ENCODE measurements around the gene PRPF31. TPM values are rescaled to one million over a fixed set of nuclear protein-coding genes. Genes with fewer than 3 reads are reported as not detected.
A peak's percentile ranks its signal among the peaks of the same experiment; 100 is the strongest.

Gene PRPF31
- total RNA-seq, 2 experiments from 2014 or later: 81.1 to 85.2 TPM

DNA sequence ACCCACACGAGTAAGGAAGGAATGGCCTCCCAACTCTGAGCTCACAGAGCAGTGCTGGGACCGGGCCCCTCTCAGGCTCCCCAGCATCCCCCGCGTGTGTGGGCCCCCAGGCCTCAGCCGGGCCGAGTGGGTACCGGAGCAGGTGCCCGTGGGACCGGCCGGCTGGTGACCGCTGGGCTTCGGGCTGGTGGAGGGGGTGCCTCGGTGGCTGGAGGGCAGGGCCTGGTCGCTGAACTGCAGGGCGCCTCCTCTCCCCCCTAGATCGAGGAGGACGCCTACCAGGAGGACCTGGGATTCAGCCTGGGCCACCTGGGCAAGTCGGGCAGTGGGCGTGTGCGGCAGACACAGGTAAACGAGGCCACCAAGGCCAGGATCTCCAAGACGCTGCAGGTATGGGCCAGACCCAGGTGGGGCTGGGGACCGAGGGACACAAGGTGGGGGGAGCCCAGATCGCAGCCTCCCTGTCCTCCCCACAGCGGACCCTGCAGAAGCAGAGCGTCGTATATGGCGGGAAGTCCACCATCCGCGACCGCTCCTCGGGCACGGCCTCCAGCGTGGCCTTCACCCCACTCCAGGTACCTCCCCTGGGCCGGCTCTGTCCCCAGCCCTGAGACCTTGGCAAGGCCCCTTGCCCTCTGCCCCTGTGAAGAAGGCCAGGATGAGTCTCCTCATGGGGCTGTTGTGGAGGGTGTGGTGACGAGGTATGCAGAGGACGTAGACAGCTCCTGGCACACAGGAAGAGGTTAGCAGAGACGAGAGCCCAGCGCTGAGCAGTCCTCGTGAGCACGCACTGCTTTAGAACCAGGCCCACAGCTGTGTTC is 13.5 kb downstream of the PRPF31 start:
- Mint-ChIP-seq H3K27me3 (no peaks in the 10 kb centered on the region), H3K9me3 (no peaks in the 10 kb centered on the region), H3K36me3 (ENCODE audit: low read depth) (peaks cover 25% of the 10 kb centered on the region), H3K4me3 (no peak overlapping the region), H3K4me1 (ENCODE audit: low read depth) (no peaks in the 10 kb centered on the region), H3K27ac (no peak overlapping the region)
- intact Hi-C loops (cut with micrococcal nuclease): no loop called here
- POLR2A ChIA-PET: interaction anchor here (1.1 to 1.3 kb wide), 2 partner anchors 12 to 13 kb away, joined by 3 to 4 read pairs; partner anchors contain the start of genes PRPF31 and TFPT
- TF ChIP-seq, protein P1, sequence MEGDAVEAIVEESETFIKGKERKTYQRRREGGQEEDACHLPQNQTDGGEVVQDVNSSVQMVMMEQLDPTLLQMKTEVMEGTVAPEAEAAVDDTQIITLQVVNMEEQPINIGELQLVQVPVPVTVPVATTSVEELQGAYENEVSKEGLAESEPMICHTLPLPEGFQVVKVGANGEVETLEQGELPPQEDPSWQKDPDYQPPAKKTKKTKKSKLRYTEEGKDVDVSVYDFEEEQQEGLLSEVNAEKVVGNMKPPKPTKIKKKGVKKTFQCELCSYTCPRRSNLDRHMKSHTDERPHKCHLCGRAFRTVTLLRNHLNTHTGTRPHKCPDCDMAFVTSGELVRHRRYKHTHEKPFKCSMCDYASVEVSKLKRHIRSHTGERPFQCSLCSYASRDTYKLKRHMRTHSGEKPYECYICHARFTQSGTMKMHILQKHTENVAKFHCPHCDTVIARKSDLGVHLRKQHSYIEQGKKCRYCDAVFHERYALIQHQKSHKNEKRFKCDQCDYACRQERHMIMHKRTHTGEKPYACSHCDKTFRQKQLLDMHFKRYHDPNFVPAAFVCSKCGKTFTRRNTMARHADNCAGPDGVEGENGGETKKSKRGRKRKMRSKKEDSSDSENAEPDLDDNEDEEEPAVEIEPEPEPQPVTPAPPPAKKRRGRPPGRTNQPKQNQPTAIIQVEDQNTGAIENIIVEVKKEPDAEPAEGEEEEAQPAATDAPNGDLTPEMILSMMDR (IDR thresholded peaks at IDR 0.05): no peak
- ATAC-seq (no peak), DNase-seq (no peak)
- CTCF ChIA-PET: no interaction called here

GRCh38 chr19:54129617-54129996 is 14.1 kb downstream of the PRPF31 start:
- Mint-ChIP-seq H3K4me1 (ENCODE audit: low read depth) (peaks cover 5% of the 10 kb centered on the region), H3K27me3 (no peaks in the 10 kb centered on the region), H3K27ac (no peak overlapping the region), H3K9me3 (no peaks in the 10 kb centered on the region), H3K36me3 (ENCODE audit: low read depth) (peaks cover 22% of the 10 kb centered on the region), H3K4me3 (no peak overlapping the region)
- TF ChIP-seq, protein P1 (IDR thresholded peaks at IDR 0.05): no peak
- DNase-seq (no peak), ATAC-seq (no peak)
- POLR2A ChIA-PET: interaction anchor here (1.1 to 1.3 kb wide), 2 partner anchors 13 to 14 kb away, joined by 3 to 4 read pairs; partner anchors contain the start of genes PRPF31 and TFPT
- intact Hi-C loops (cut with micrococcal nuclease): no loop called here
- CTCF ChIA-PET: no interaction called here

DNA sequence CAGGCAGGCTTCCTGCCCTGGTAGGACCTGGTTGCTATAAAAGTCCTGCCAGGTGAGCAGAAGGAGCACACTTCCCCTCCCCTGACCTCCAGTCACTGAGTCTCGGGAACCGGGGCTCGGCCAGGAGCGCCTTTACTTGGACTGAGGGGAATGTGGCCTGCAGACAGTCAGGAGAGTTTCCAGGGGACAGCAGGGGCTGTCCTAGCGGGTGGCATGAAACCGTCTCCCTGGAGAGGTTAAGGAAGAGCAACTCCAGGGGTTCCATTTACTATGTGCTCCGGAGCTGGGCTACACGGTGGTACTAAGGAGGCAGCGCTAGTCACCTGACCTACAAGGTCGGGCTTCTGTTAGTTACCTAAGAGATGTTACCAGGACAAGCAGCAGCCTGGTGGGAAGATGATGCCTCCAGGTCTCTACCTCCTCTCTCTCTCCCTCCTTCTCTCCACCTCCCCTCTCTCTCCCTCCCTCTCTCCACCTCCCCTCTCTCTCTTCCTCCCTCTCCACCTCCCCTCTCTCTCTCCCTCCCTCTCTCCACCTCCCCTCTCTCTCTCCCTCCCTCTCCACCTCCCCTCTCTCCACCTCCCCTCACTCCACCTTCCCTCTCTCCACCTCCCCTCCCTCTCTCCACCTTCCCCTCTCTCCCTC is 17.9 kb downstream of the PRPF31 start:
- ChIA-PET CTCF (no interaction called here), POLR2A (interaction anchor here (0.5 to 1.7 kb wide), 3 partner anchors 14 to 25 kb away, joined by 3 to 7 read pairs (median 3); partner anchors contain the start of genes PRPF31 and TFPT)
- TF ChIP-seq, protein P1 (IDR thresholded peaks at IDR 0.05): no peak
- Mint-ChIP-seq H3K27ac (no peak overlapping the region), H3K9me3 (no peaks in the 10 kb centered on the region), H3K27me3 (no peaks in the 10 kb centered on the region), H3K4me3 (no peak overlapping the region), H3K36me3 (ENCODE audit: low read depth) (peaks cover 9% of the 10 kb centered on the region), H3K4me1 (ENCODE audit: low read depth) (peaks cover 17% of the 10 kb centered on the region)
- ATAC-seq (no peak), DNase-seq (no peak)
- intact Hi-C loops (cut with micrococcal nuclease): no loop called here

DNA sequence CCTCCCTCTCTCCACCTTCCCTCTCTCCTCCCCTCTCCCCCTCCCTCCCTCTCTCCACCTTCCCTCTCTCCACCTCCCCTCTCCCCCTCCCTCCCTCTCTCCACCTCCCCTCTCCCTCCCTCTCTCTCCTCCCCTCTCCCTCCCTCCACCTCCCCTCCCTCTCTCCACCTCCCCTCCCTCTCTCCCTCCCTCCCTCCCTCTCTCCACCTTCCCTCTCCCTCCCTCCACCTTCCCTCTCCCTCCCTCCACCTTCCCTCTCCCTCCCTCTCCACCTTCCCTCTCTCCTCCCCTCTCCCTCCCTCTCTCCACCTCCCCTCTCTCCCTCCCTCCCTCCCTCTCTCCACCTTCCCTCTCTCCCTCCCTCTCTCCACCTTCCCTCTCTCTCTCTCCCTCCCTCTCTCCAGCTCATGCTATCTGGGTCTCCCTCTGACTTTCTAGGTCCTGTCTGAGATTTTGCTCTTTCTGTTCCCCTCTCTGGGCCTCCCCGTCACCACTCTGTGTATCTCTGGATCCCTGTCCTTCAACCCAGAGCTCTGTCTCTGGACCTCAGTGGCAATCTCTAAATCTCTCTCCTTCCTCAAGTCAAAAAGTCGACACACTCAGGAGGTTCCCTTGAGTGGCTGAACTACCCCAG is 18.5 kb downstream of the PRPF31 start:
- H3K27ac Mint-ChIP-seq: peak overlapping the region; percentile 14

More for the DNA sequence above, 18.5 kb downstream of the PRPF31 start:
- Mint-ChIP-seq H3K4me3 (no peak overlapping the region), H3K27me3 (no peaks in the 10 kb centered on the region), H3K4me1 (ENCODE audit: low read depth) (peaks cover 22% of the 10 kb centered on the region), H3K36me3 (ENCODE audit: low read depth) (peaks cover 12% of the 10 kb centered on the region), H3K9me3 (no peaks in the 10 kb centered on the region)
- intact Hi-C loops (cut with micrococcal nuclease): no loop called here
- TF ChIP-seq, protein P1 (IDR thresholded peaks at IDR 0.05): no peak
- ATAC-seq (no peak), DNase-seq (no peak)
- POLR2A ChIA-PET: no interaction called here
- CTCF ChIA-PET: no interaction called here

All from activated CD8-positive, alpha-beta T cell treated with anti-CD3 and anti-CD28 coated beads for 36 hours (primary cell).